ENCODE data around the gene PLPP7.
"Not testable (repeated sequence)": the region's sequence is repeated elsewhere in the genome, so short reads cannot be mapped to it uniquely, and the experiment has no call there.

The PLPP7 gene

DNA sequence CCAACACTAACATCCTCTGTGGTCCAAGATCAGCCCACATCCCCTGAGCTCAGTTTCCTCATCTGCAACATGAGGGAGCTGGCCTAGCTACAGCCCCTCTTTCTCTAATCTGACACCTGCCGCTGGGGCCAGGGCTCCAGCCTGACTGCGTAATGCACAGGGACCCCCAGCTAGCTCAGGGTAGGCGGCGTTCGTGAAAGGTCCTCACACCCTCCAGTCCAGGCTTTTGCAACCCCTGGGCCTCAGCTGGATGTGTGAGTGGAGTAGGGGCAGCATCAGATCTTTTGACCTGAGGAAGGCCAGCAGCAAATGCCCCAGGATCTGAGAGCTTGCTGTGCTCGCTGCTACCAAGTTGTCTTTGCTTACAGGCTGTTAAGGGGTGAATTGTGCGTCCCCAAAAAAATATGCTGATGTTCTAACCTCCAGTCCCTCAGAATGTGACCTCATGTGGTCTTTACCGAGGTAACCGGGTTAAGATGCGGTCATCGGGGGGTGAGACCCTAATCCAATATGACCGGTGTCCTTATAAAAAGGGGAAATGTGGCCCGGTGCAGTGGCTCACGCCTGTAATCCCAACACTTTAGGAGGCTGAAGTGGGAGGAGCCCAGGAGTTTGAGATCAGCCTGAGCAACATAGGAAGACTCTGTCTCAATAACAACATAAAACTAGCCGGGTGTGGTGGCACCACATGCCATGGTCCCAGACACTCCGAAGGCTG lies 47.8 kb downstream of the PLPP7 start:
- no peak for DNase-seq

DNA sequence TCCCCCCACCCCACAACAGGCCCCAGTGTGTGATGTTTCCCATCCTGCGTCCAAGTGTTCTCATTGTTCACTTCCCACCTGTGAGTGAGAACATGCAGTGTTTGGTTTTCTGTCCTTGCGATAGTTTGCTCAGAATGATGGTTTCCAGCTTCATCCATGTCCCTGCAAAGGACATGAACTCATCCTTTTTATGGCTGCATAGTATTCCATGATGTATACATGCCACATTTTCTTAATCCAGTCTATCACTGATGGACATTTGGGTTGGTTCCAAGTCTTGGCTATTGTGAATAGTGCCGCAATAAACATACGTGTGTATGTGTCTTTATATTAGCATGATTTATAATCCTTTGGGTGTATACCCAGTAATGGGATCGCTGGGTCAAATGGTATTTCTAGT lies 49.7 kb downstream of the PLPP7 start:
- DNase-seq: not testable (repeated sequence)

DNA sequence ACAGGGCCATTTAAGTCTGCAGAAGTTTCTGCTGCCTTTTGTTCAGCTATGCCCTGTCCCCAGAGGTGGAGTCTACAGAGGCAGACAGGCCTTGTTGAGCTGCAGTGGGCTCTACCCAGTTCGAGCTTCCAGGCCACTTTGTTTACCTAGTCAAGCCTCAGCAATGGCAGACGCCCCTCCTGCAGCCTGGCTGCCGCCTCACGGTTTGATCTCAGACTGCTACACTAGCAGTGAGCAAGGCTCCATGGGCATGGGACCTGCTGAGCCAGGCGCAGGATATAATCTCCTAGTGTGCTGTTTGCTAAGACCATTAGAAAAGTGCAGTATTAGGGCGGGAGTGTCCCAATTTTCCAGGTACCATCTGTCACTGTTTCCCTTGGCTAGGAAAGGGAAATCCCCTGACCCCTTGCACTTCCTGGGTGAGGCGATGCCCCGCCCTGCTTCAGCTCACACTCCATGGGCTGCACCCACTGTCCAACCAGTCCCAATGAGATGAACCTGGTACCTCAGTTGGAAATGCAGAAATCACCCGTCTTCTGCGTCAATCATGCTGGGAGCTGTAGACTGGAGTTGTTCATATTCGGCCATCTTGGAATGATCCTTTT lies 55.5 kb downstream of the PLPP7 start:
- not testable (repeated sequence) for DNase-seq

DNA sequence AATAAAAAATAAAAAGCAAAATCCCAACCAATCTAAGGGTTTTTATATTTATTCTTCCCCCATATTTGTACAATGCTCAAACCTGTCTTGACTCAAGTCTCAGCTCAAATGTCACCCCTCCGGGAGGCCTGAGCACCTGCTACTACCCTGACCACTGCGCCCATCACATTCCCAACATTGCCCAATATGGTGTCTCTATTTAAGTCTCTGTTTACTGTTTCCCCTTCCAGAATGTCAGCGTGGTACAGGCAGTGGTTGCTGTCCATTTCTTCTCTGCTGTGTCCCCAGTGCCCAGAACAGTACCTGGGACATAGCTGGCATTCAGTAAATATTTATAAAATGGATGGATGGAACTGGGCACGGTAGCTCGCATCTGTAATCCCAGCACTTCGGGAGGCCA lies 57.0 kb downstream of the PLPP7 start:
- no peak for DNase-seq

DNA sequence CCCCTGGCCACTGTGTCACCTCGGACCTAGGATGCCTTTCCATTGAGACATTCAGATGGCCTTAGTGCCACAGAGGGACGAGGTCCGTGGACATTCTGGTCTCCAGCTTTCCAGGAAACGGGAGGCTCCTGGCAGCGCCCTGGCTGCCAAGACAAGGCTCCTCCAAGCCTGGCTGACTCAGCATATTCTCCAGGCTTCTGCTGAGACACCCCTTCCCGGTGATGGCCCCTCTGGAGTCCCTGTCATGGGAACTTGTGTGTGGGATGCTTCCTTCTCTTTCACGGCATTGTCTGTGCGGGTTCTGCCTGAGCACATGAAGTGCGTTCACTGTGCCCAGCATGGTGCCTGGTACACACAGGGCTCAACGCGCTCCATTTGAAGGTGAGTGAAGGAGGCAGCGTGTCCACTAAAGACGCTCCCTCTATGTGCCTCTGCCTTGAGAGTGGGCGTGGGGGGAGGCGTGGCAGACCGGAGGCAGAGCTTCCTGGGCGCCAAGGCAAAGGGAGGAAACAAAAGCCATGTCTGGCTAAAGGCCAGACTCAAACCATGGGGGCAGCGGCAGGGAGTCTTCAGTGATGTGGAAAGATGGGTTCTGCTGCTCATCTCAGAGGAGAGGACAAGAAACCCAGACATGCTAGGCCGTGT lies 58.0 kb downstream of the PLPP7 start:
- no peak for DNase-seq

DNA sequence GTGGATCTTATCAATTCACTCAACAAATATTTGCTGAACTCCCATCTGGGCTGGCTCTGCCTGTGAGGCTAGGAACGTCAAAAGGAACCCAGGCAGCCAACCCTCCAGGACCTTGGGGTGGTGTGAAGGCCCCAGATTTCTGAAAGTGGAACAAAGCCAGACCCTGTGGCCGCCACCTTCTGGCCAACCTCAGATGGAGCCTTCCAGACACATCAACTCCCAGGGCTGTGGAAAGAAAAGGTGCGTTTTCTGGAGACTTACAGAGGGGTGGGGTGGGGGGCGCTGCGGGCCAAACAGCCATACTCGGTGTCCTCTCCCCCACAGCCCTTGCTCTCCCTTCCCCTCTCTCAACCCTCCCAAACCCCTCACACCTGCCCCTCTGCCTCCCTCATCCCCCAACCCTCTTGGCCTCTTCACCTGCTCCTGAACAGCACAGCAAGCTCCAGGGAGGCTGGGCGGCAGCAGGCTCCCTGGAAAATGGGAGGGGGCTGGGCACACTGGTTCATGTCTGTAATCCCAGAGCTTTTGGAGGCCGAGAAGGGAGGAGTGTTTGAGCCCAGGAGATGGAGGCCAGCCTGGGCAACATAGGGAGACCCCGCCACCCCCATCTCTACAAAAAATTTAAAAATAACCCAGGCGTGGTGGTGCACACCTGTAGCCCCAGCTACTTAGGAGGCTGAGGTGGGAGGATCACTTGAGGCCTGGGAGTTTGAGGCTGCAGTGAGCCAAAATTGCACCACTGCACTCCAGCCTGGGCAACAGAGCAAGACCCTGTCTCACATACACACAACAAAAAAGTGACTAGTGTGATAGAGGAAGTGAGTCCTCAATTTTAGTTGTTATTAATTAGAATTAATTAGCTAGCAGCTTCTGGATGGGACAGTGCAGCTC lies 59.4 kb downstream of the PLPP7 start:
- DNase-seq: no peak

DNA sequence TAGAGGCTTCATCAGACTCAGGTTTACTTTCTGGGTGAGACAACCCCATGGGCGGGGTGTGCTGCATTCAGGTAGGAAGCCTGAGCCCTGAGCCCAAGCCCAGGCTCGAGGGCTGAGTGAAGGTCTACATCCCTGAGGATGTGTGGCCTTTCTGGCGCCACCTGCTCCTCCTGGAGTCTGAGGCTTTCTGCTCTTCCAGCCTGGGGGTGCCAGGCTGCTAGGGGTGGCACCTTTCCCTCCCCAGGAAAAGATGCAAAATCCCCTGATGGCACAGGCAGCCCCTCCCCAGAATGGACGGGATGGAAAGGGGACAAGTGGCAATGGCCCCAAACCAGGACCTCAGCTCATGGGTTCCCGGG lies 60.0 kb downstream of the PLPP7 start:
- no peak for DNase-seq

DNA sequence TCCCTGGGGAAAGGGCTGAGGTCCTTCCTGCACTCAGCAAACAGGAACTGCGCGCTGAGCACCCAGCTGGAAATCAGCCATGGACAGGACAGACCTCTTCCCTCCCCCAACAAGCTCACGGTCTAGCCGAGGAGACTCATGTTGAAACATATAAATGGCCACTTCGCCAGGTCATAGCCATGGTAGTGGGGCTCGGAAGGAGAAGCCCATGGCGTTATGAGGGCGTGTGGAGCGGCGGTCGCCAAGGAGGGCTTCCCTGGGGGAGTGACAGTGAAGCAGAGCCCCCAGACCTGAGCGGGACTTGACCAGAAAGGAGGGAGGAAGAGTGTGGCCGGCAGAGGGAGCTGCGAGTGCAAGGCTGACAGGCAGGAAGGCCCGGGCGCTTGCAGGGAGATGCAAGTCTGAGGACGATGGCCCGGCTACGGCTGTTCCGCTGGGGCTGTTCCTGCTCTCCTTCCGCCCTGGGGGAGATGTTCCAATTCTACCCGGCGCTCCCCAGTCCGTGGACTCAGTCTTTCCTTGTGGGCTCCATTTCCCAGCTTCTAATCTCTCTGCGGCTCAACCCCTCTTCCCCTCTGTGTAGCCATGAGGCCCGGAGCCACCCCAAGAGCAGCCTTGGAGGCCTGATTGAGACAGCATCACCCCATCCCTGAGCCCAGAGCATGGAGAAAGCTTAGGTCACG lies 60.5 kb downstream of the PLPP7 start:
- DNase-seq: peak; percentile 78

DNA sequence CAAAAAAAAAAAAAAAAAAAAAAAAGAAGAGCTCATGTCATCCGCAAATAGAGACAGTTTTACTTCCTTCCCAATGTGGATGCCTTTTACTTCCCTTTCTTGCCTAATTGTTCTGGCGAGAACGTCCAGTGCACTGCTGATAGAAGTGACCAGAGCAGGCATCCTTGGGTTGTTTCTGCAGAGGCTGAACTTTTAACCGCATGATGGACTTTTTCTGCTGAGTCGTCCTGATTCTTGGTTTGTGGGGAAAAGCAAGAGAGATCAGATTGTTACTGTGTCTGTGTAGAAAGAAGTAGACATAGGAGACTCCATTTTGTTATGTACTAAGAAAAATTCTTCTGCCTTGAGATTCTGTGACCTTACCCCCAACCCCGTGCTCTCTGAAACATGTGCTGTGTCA lies 67.0 kb downstream of the PLPP7 start:
- not testable (repeated sequence) for DNase-seq

DNA sequence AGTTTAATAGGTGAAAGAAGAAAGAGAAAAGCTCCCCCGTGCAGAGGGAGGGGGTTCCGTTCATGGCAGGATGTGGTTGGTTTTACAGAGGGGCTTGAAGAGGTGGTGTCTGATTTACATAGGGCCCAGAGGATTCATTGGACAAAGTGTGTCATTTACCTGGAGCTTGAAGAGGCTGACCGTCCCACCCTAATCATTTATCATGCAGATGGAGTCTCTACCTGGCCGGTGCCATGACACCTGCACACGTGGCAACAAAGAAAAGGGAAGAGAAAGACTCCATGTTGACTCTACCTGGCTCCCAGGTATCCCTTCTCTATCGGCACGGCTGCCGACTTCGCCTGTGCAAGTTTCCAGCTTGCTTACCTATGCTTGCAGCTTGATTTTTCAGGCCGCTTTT lies 69.0 kb downstream of the PLPP7 start:
- no peak for DNase-seq

Measured in HCEC 1CT (cell line).